HG02884 (cell line): ENCODE measurements around the gene ARHGAP21.
"Not testable (repeated sequence)": the region's sequence is repeated elsewhere in the genome, so short reads cannot be mapped to it uniquely, and the experiment has no call there.

Experiments
- ATAC-seq: cut with Tn5 transposase; IDR thresholded peaks from one replicate; pipeline ENCODE4 v1.9.1; 2021; ENCODE audit warnings: mild to moderate bottlenecking, moderate library complexity; ENCODE audit not compliant: unreplicated experiment

Gene ARHGAP21

DNA sequence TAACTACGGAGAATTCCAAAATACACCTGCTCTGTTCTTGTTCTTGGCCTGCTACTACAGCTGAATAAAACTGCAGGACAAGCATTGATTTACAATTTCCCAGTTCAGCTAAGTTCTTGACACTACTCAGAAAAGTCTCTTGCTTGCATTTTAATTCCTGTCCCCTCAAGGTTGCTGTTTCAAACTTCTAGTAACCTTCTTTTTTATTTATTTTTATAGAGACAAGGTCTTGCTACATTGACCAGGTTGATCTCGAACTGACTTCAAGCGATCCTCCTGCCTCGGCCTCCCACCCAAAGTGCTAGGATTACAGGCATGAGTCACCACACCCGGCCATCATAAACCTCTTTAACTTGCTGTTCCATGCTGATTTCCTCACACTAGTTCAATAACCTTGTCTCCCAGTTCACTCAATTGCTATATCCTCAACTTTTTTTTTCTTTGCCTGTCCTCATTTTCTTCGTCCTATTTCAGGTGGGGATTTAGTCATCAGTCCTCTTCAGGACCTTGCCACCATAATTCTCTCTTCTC, 79.9 kb downstream of the ARHGAP21 start:
- ATAC-seq, result no peak

DNA sequence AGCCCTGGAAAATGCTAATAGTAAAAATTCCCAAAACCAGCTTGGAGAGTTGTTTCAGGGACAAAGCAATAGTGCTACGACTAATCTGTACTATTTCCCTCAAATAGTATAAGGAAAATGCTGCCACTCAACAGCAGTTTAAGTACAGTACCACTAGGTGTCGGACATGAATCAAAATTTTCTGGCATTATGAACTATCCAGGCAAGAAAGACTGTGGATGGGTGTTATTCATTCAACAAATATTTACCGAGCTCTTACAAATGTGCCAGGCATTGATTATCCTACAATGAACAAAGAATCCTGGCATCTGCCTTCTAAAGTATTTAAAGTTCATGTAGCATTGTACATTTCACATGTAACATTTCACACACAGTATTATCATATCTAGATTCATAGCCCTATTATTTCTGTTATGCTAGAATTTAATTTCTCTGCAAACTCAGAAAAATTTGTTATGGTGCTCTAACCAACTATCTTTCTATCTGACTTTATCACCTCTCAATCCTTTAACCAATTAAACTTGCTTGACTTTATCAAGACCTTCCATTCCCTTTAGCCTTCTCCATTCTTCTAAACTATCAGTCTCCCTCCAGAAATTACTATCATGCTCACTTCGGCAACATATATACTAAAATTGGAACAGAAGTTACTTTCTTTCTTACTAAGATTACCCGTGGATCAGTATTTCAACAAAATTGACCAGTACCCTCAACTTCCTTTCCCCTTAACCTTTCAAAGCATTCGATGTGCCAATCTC, 80.6 kb downstream of the ARHGAP21 start:
- peak; percentile 81 for ATAC-seq

DNA sequence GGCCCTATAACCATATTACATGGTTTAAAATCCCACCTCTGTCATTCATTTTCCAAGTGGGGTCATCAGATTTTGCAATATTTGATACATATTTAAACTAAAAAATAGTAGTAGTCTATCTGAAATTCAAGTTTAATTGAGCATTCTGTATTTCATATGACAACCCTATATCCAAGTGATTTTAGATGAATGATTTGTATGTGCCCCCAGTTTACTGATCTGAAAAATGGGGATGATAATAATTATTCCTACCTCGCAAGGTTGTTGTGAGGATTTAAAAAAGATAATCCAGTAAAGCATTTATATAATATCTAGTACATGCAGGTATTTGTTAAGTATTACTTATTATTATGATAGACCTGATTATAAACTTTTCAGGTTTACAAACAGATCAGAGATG, 84.6 kb downstream of the ARHGAP21 start:
- ATAC-seq, result no peak

DNA sequence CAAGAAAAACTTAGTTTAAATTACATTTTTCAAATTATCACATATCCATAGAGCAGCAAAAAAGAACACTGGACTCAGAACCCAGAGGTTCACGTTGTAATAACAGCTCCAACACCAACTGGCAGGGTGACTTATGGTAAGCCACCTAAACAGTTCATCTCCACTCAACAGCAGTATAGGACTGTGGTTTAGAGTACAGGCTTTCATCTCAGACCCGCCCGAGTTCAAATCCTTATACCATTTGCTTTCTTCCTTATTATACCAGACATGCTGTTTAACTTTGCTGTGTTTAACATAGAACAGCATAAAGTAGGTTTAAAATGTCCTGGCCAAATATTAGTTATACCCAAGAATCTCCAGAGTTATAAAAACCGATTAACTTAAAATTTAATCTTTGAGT, 97.9 kb downstream of the ARHGAP21 start:
- ATAC-seq, result no peak

GRCh38 chr10:24623383-24623782, 100.3 kb downstream of the ARHGAP21 start:
- ATAC-seq, result no peak

- ATAC-seq, result no peak
Measured at GRCh38 chr10:24622781-24623301, 100.8 kb downstream of the ARHGAP21 start.

DNA sequence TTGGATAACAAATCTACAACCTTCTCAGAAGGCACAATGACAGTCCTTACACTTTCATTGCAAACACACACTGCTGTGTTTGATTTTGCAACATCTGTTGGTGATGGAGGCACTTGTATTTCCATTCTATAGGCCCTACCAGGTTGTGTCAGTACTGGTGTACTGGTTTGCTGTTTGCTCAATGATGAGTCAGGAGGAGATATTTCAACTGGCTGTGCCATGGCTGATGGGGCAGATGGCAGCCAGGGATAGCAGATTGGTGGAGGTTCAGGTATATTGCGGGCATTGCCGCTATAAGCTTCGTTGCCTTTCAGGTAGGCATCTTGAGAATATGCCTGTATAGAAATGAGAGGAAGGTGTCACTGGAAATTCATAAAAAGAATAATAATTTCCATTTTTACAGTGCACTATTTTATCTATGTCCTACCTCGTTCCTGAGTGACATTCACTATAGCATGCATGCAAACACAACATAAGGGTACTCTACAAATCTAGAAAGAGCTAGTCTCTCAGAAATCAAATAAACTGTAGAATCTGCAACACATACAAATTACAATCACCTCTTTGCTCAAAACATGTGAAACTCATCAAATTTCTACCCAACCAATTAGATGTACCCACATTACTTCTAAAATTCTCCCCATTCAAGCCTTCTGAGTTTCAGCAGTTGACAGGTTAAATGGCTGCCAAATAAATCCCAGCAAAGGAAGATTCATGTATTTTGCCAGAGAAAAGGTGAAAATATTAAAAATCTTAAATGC, 102.5 kb downstream of the ARHGAP21 start:
- ATAC-seq, result not testable (repeated sequence)

DNA sequence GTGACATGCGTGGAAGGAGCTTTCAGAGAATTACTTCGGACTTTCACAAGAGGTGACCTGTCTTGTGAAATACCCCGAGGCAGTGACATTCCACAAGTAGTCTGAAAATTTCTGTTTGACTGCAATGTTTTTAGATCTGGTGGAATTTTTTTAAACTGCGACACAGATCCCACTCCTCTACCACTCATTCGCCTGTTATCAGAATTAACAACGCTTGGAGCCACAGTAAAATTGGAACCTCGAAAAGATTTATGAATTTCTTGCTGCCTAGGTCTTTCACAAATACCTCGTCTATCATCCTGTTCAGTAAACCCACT, 103.7 kb downstream of the ARHGAP21 start:
- ATAC-seq, result not testable (repeated sequence)

DNA sequence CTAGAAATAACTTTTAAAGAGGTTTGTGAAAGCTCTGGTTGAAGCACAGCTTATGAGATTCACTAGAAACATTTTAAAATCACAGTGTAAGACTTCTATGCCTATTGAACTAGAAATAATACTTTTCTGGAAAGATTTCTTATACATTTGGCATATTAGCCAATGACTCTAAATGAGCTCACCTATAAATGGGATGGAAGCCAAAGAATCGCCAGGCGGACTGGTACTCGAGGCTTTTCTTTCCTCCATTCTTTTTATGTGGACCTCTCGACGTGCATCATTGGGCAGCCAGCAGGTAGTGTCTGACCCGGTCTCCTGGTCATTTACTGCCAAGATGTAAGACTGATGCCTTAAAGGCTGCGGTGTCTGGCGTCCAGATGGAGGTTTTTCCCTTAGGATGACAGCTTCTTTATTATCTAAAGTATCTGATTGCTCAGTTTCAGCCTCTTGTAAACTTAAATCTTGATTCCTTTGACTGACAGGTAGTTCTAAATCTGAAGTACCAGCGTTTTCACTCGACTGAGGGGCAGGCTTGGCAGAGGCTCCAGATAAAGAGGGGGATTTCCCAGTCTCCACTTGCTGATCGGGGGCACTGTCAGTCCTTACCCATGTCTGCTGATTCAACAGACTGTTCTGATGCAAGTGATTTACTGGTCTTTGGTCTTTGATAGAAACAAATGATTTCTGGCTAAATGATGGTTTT, 104.2 kb downstream of the ARHGAP21 start:
- ATAC-seq, result not testable (repeated sequence)

GRCh38 chr10:24618401-24618800, 105.3 kb downstream of the ARHGAP21 start:
- no peak for ATAC-seq

GRCh38 chr10:24617771-24618396, 105.8 kb downstream of the ARHGAP21 start:
- no peak for ATAC-seq

DNA sequence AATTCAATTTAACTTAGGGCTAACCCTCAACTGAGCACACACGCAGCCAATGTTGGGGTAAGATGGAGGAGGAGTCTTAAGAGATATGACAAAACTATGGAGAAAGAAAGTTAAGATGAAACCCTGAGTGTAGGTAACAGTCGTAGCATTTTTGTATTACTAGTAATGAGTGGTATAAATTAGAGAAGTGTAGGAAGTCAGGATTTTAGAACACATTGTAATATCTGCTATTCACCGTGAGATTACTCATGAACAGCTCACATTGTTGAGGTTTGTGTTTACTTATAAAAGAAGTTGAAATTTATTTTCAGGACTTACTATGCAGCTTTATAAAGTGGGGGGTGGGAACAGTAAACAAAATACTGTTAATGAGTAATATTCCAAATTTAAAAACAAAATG, 107.2 kb downstream of the ARHGAP21 start:
- no peak for ATAC-seq

DNA sequence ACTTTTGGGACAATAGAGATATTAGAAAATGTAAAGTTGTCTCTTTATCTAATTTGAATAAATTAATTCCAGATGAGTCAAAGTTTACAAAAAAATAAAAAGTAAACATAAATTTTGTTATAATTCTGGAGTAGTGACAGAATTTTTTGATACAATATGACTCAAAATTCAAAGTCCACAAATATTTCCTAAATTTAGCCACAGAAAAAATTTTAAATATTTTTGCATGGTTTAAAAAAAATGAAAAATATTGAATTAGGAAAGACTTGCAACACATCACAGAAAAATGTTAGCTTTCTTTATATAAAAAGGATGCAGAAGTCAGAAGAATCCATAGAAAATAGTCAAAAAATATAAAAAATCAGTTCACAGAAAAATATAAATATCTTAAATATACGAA, 117.7 kb downstream of the ARHGAP21 start:
- no peak for ATAC-seq

DNA sequence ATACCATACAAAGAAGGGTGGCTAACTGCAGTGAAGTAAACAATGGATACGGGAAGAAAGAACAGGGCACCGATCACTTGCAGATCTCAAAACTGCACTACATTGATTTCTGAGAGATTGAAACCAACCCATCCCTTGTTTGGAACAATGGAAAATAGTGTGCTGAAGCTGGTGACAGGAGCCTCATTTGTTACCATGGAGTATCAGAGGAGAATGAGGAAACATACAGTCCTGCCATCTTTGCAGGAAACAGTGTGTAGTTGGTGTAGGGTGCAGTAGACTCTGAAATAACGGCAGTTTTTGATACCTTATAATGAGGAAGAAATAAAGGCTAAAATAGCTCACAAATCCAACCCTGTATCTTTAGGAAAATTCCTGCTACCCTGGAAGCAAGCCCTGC, 118.5 kb downstream of the ARHGAP21 start:
- ATAC-seq, result no peak

- no peak for ATAC-seq
Measured at GRCh38 chr10:24603333-24603732, 120.4 kb downstream of the ARHGAP21 start.

GRCh38 chr10:24597961-24598360, 125.7 kb downstream of the ARHGAP21 start:
- ATAC-seq, result no peak

- ATAC-seq, result no peak
Measured at GRCh38 chr10:24597426-24597825, 126.3 kb downstream of the ARHGAP21 start.

- ATAC-seq, result no peak
Measured at GRCh38 chr10:24596217-24596930, 127.3 kb downstream of the ARHGAP21 start.

GRCh38 chr10:24590697-24591457, 132.8 kb downstream of the ARHGAP21 start:
- no peak for ATAC-seq

DNA sequence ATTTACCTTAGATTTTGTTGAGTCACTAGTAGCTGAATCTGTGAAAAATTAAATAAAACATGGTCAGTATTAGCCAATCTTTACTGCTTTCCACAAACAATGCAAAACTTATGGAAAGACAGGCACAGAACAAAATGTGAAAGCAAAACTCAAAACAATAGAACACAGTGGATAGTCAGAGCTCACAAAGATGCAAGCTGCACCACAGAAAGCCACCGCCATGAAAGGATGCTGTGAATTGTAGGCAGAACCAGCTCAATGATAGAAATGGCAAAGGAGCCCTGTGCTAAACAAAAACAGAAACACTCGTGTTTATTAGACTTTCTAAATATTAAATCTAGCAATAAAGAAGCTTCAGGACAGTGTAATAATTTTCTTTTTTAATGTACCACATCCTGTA, 134.4 kb downstream of the ARHGAP21 start:
- no peak for ATAC-seq
